ENCODE measurements around the gene KMT2B.

Gene KMT2B

GRCh38 chr19:35712567-35713505, 5.0 kb upstream of the KMT2B start:
- peak overlapping the region; percentile 57 for H3K4me3 ChIP-seq (ENCODE audit: low read depth, low read length)
- no peak for TF ChIP-seq CTCF (IDR thresholded peaks at IDR 0.05; ENCODE audit: borderline replicate concordance, insufficient read depth, low read depth, low read length)

- TF ChIP-seq CTCF (IDR thresholded peaks at IDR 0.05; ENCODE audit: borderline replicate concordance, insufficient read depth, low read depth, low read length), result no peak
- peak overlapping the region; percentile 57 for H3K4me3 ChIP-seq (ENCODE audit: low read depth, low read length)
These were observed 4.3 kb upstream of the KMT2B start for GRCh38 chr19:35713506-35713850.

DNA sequence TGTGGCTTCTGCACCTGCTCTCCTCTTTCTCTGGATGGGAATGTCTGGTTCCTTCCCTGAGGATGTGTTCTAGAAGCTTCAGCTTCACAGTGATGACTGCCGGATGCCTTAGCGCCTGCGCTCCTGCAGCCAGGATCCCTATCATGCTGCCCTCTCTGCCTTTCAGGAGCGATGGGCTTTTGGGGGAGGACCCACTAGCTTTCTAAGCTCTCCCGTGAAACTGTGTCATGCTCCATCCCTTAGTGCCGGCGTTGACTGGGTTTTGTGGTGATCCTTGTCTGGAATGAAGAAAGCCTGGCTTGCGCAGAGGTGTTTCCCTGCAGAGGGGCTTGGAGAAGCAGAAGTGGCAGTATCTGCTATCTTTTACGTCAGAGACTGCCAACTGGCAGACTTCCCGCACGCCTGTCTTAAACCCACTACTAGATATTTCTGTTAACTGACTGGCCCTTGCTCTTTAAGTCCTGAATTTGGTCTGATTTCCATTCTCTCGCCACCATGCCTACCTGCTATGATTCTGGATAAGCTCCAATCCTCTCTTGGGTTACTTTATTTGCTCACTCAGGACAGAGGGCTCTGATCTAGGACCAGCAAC, 3.8 kb upstream of the KMT2B start:
- H3K4me3 ChIP-seq (ENCODE audit: low read depth, low read length), result peak overlapping the region; percentile 57
- no peak for TF ChIP-seq CTCF (IDR thresholded peaks at IDR 0.05; ENCODE audit: borderline replicate concordance, insufficient read depth, low read depth, low read length)

DNA sequence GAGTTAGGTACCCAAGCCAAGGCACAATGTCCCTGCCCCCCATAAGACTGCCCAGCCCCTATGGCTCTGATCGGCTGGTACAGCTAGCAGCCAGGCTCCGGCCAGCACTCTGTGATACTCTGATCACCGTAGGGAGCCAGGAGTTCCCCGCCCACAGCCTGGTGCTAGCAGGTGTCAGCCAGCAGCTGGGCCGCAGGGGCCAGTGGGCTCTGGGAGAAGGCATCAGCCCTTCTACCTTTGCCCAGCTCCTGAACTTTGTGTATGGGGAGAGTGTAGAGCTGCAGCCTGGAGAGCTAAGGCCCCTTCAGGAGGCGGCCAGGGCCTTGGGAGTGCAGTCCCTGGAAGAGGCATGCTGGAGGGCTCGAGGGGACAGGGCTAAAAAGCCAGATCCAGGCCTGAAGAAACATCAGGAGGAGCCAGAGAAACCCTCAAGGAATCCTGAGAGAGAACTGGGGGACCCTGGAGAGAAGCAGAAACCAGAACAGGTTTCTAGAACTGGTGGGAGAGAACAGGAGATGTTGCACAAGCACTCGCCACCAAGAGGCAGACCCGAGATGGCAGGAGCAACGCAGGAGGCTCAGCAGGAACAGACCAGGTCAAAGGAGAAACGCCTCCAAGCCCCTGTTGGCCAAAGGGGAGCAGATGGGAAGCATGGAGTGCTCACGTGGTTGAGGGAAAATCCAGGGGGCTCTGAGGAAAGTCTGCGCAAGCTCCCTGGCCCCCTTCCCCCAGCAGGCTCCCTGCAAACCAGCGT, 3.0 kb upstream of the KMT2B start:
- H3K4me3 ChIP-seq (ENCODE audit: low read depth, low read length), result peak overlapping the region; percentile 57
- peak; percentile 57 for TF ChIP-seq CTCF (IDR thresholded peaks at IDR 0.05; ENCODE audit: borderline replicate concordance, insufficient read depth, low read depth, low read length)

DNA sequence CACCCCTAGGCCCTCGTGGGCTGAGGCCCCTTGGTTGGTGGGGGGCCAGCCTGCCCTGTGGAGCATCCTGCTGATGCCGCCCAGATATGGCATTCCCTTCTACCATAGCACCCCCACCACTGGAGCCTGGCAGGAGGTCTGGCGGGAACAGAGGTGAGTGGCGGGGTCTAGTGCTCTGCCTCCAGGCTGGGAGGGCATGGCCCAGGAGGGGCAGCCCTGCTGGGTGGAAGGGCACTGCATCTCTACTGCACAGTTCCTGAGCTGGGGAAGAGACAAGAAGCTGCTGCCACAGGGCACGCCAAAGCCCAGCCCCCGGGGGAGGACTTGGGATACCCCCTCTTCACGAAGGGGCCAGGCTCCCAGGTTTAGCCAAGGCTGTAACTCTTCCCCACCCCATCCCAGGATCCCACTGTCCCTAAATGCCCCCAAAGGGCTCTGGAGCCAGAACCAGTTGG, 2.4 kb upstream of the KMT2B start:
- no peak for TF ChIP-seq CTCF (IDR thresholded peaks at IDR 0.05; ENCODE audit: borderline replicate concordance, insufficient read depth, low read depth, low read length)
- peak overlapping the region; percentile 84 for H3K4me3 ChIP-seq (ENCODE audit: low read depth, low read length)

DNA sequence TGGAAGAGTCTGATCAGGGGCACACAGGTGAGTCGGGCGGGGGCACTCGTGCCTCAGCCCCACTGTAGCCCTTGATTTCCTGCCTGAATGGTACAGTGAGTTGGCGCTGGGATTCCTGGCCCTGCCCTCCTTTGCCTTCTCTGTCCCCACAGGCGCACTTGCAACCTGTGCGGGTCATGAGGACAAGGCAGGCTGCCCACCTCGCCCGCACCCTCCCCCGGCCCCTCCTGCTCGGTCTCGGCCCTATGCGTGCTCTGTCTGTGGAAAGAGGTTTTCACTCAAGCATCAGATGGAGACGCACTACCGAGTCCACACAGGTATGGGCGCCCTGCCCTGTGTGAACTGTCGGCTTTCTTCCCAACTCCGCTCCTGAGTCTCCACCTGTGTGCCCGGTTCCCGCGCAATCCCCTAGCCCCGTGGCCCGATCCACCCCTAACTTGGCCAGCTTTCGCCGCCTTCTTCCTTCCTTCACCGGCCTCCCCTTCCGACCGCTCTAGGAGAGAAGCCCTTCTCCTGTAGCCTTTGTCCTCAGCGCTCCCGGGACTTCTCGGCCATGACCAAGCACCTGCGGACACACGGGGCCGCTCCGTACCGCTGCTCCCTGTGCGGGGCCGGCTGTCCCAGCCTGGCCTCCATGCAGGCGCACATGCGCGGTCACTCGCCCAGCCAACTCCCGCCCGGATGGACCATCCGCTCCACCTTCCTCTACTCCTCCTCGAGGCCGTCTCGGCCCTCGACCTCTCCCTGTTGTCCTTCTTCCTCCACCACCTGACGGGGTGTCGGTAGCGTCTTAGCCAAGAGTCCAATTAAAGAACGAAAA, 1.6 kb upstream of the KMT2B start:
- TF ChIP-seq CTCF (IDR thresholded peaks at IDR 0.05; ENCODE audit: borderline replicate concordance, insufficient read depth, low read depth, low read length), result no peak
- peak overlapping the region; percentile 84 for H3K4me3 ChIP-seq (ENCODE audit: low read depth, low read length)
